HEK293 (cell line): ENCODE results near the gene SLC12A4.

Experiments used
- GLIS1 ChIP-seq: fragments of 450-650 bp; formaldehyde crosslinking; IDR thresholded peaks from 2 replicates; pipeline ENCODE4 v1.5.1; 2016; ENCODE audit warnings: missing biosample characterization, missing genetic modification characterization
- GLIS2 ChIP-seq: fragments of 450-650 bp; formaldehyde crosslinking; IDR thresholded peaks from 2 replicates; pipeline ENCODE4 v1.5.1; 2016; ENCODE audit warnings: missing biosample characterization, missing genetic modification characterization
- MEIS1 ChIP-seq: sonication (generic); formaldehyde crosslinking; IDR thresholded peaks from 2 replicates; pipeline ENCODE4 v1.8.1; 2022; ENCODE audit warnings: missing genetic modification reagents, mild to moderate bottlenecking, borderline replicate concordance
- PRDM6 ChIP-seq: fragments of 450-650 bp; formaldehyde crosslinking; IDR thresholded peaks from 2 replicates; pipeline ENCODE4 v1.5.1; 2017; ENCODE audit warnings: missing biosample characterization, missing genetic modification characterization
- SP2 ChIP-seq: fragments of 450-650 bp; formaldehyde crosslinking; IDR thresholded peaks from 2 replicates; pipeline ENCODE4 v1.5.1; 2016; ENCODE audit warnings: missing biosample characterization, missing genetic modification characterization
- TCF7L2 ChIP-seq: IDR thresholded peaks from 2 replicates; pipeline ENCODE4 v1.6.1; 2011; ENCODE audit warnings: low read depth, mild to moderate bottlenecking, inconsistent platforms, low read length, moderate library complexity, borderline replicate concordance
- TRIM28 ChIP-seq: IDR thresholded peaks from 2 replicates; pipeline ENCODE4 v1.6.1; 2011; ENCODE audit warnings: low read length, control low read depth, borderline replicate concordance
- TSHZ1 ChIP-seq: fragments of 450-650 bp; formaldehyde crosslinking; IDR thresholded peaks from 2 replicates; pipeline ENCODE4 v1.5.1; 2016; ENCODE audit warnings: missing biosample characterization, missing genetic modification characterization, borderline replicate concordance
- YY1 ChIP-seq: fragments of 450-650 bp; formaldehyde crosslinking; IDR thresholded peaks from 2 replicates; pipeline ENCODE4 v1.5.1; 2018; ENCODE audit warnings: missing biosample characterization, missing genetic modification characterization
- ZNF114 ChIP-seq: fragments of 450-650 bp; formaldehyde crosslinking; IDR thresholded peaks from 2 replicates; pipeline ENCODE4 v1.5.0; 2017; ENCODE audit warnings: missing biosample characterization, missing genetic modification characterization
- ZNF2 ChIP-seq: fragments of 450-650 bp; formaldehyde crosslinking; IDR thresholded peaks from 2 replicates; pipeline ENCODE4 v1.5.1; 2016; ENCODE audit warnings: missing biosample characterization, missing genetic modification characterization
- ZNF280C ChIP-seq: fragments of 450-650 bp; formaldehyde crosslinking; IDR thresholded peaks from 2 replicates; pipeline ENCODE4 v1.5.1; 2016; ENCODE audit warnings: missing biosample characterization, missing genetic modification characterization
- ZNF335 ChIP-seq: fragments of 450-650 bp; formaldehyde crosslinking; conservative IDR thresholded peaks from 2 replicates; pipeline ENCODE4 v1.5.1; 2016; ENCODE audit warnings: missing biosample characterization, missing genetic modification characterization
- ZNF362 ChIP-seq: fragments of 450-650 bp; formaldehyde crosslinking; IDR thresholded peaks from 2 replicates; pipeline ENCODE4 v1.5.1; 2016; ENCODE audit warnings: missing biosample characterization, missing genetic modification characterization
- ZNF394 ChIP-seq: fragments of 450-650 bp; formaldehyde crosslinking; IDR thresholded peaks from 2 replicates; pipeline ENCODE4 v1.5.1; 2016; ENCODE audit warnings: missing biosample characterization, missing genetic modification characterization, mild to moderate bottlenecking, moderate library complexity, borderline replicate concordance
- ZNF426 ChIP-seq: fragments of 450-650 bp; formaldehyde crosslinking; IDR thresholded peaks from 2 replicates; pipeline ENCODE4 v1.5.1; 2017; ENCODE audit warnings: missing biosample characterization, missing genetic modification characterization, mild to moderate bottlenecking, inconsistent platforms, moderate library complexity
- ZNF449 ChIP-seq: fragments of 450-650 bp; formaldehyde crosslinking; IDR thresholded peaks from 2 replicates; pipeline ENCODE4 v1.5.1; 2017; ENCODE audit warnings: missing biosample characterization, mild to moderate bottlenecking, missing genetic modification characterization, moderate library complexity
- ZNF544 ChIP-seq: fragments of 450-650 bp; formaldehyde crosslinking; IDR thresholded peaks from 2 replicates; pipeline ENCODE4 v1.5.0; 2017; ENCODE audit warnings: missing biosample characterization, missing genetic modification characterization
- ZNF558 ChIP-seq: fragments of 450-650 bp; formaldehyde crosslinking; IDR thresholded peaks from 2 replicates; pipeline ENCODE4 v1.5.1; 2016; ENCODE audit warnings: missing biosample characterization, missing genetic modification characterization
- ZNF580 ChIP-seq: fragments of 450-650 bp; formaldehyde crosslinking; IDR thresholded peaks from 2 replicates; pipeline ENCODE4 v1.5.1; 2016; ENCODE audit warnings: missing biosample characterization, missing genetic modification characterization
- ZNF585B ChIP-seq: fragments of 450-650 bp; formaldehyde crosslinking; IDR thresholded peaks from 2 replicates; pipeline ENCODE4 v1.5.1; 2016; ENCODE audit warnings: missing biosample characterization, missing genetic modification characterization
- ZNF596 ChIP-seq: fragments of 450-650 bp; IDR thresholded peaks from 2 replicates; pipeline ENCODE4 v1.5.0; 2018; ENCODE audit warnings: missing biosample characterization, mild to moderate bottlenecking, missing genetic modification characterization, moderate library complexity
- ZNF639 ChIP-seq: fragments of 450-650 bp; formaldehyde crosslinking; IDR thresholded peaks from 2 replicates; pipeline ENCODE4 v1.5.1; 2016; ENCODE audit warnings: missing biosample characterization, missing genetic modification characterization
- ZNF704 ChIP-seq: fragments of 450-650 bp; formaldehyde crosslinking; IDR thresholded peaks from 2 replicates; pipeline ENCODE4 v1.5.1; 2016; ENCODE audit warnings: missing biosample characterization, missing genetic modification characterization
- ZNF747 ChIP-seq: fragments of 450-650 bp; formaldehyde crosslinking; IDR thresholded peaks from 2 replicates; pipeline ENCODE4 v1.5.1; 2016; ENCODE audit warnings: missing biosample characterization, missing genetic modification characterization
- ZNF785 ChIP-seq: fragments of 450-650 bp; formaldehyde crosslinking; IDR thresholded peaks from 2 replicates; pipeline ENCODE4 v1.5.1; 2016; ENCODE audit warnings: missing biosample characterization, missing genetic modification characterization
- ZNF843 ChIP-seq: fragments of 450-650 bp; formaldehyde crosslinking; IDR thresholded peaks from 2 replicates; pipeline ENCODE4 v1.5.1; 2016; ENCODE audit warnings: missing biosample characterization, missing genetic modification characterization

SLC12A4 gene

GRCh38 chr16:67926181-67926750 lies 42.2 kb downstream of the SLC12A4 start (continued):
- TF ChIP-seq ZNF280C (tag by site-specific recombination) = no peak
- TF ChIP-seq ZNF394 = no peak
- TF ChIP-seq ZNF362 (tag by site-specific recombination) = no peak
- TF ChIP-seq PRDM6 = no peak
- TF ChIP-seq TCF7L2 = no peak
- TF ChIP-seq ZNF596 (tag by site-specific recombination) = no peak
- TF ChIP-seq ZNF114 (tag by site-specific recombination) = no peak
- TF ChIP-seq ZNF747 (tag by site-specific recombination) = no peak
- TF ChIP-seq ZNF585B (tag by site-specific recombination) = no peak
- TF ChIP-seq YY1 = no peak
- no peak for TF ChIP-seq ZNF558 (tag by site-specific recombination)
- TF ChIP-seq ZNF2 (tag by site-specific recombination) = no peak
- peak; percentile 57; the same call in 1 of the 2 replicates for TF ChIP-seq TRIM28
- TF ChIP-seq ZNF426 = no peak
- 0 out of 2 replicates have a peak, but pooled peaks have one; percentile 44 for TF ChIP-seq ZNF639
- TF ChIP-seq ZNF449 = peak; percentile 84
- TF ChIP-seq ZNF580 (tag by site-specific recombination) = peak; percentile 53; the same call in 1 of the 2 replicates
- TF ChIP-seq GLIS2 (tag by site-specific recombination) = no peak
- no peak for TF ChIP-seq ZNF704
- peak; percentile 70 for TF ChIP-seq ZNF335
- TF ChIP-seq GLIS1 (tag by site-specific recombination) = no peak; the same call in 1 of the 2 replicates
- TF ChIP-seq TSHZ1 (tag by site-specific recombination) = no peak
- no peak for TF ChIP-seq MEIS1 (CRISPR knock-in tag)
- TF ChIP-seq ZNF843 (tag by site-specific recombination) = 0 out of 2 replicates have a peak, but pooled peaks have one; percentile 24
- TF ChIP-seq ZNF785 (tag by site-specific recombination) = no peak
- no peak for TF ChIP-seq ZNF544
- TF ChIP-seq SP2 (tag by site-specific recombination) = no peak
